ENCODE results near the gene CFDP1.
"Not testable (repeated sequence)": the region's sequence is repeated elsewhere in the genome, so short reads cannot be mapped to it uniquely, and the experiment has no call there.

The CFDP1 gene

DNA sequence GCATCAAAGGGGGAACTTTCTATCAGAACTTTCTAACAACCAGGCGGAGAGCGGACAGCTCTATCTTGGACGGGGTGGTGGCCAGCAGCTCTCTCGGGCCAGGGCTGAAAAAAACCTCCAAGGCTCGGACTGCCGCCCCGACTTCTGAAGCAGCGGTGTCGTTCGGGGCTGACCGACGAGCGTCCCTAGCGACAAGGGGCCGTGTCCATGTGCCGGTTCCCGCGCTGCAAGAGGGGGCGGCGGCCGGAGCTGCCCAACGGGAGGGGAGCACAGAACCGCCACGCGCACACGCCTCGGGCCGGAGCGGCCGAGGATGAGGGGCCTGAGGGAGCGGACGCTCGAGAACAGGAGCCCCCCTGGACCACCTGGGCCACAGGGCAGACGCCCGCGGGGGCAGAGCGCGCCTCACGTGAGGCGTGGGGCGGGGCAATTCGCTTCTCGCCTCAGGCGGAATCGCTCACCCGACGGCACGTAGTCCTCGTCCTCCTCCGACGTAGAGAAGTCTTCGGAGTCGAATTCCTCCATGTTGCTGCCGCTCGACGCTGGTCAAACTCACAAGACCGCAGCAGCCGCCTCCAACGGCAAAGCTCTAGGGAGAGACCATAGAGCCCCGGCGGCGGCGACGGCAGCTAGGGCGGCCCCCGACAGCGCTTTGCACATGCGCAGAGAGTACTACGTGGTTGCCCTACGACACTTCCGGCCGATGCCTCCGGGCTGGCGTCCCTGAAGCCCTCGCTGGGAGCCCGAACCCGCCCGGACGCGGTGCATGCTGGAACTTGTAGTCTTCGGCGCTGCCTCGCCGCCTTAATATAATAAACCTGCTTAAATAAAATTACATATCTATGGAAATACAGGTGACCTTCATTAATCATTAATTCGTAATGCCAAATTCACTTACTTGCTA, at the start of gene CFDP1:
Gene CFDP1 (minus strand): TSS at position 676 of the 904 bp plus-strand sequence. CDS start 151 bp downstream, at position 525.
- DNase-seq, result peak; percentile 94

DNA sequence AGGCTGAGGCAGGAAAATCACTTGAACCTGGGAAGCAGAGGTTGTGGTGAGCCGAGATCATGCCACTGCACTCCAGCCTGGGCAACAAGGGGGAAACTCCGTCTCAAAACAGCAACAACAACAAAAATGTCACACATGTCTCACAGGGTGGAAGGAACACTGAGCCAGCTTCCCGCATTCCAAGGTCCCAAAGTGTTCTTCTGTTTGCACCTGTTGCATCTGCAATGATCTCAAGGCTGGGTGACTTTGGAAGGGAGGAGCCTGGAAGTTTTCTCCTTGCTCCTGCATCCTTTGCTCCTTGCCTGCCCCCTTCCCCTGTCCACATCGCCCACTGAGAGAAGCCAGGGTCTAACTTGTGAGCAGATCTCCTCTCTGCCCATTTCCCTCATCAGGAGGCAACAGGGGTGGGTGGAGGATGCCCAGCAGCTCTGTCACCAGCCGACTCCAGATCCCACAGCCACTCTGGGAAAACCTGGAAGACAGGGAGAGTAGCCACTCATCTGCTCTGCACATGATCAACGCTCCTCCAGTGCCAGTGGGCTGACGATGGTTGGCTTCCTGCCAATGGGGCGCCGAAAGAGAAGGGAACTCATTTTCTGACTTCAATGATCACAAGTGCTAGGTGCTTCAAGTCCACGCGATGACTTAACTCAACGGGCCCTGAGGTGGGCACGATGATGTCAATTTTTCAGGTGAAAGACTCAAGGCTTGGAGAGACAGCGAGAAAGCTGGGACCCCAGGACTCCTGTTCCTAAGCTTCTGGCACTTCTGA, 49.3 kb upstream of the CFDP1 start:
- DNase-seq, result no peak

DNA sequence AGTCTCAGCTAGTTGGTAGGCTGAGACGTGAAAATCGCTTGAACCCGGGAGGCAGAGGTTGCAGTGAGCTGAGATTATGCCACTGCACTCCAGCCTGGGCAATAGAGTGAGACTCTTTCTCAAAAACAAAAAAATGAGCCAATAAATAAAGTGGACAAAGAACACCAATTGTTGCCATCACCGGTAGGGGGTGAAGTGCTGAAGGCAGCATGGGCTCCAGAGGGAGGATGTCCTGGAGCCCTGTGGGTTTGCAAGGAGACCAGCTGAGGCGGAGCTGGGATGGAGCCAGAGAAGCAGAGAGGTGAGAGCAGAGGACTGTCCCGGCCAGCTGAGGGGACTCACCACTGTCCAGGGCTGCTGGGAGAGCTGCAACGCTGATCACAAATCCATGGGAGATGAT, 48.2 kb upstream of the CFDP1 start:
- DNase-seq, result no peak

DNA sequence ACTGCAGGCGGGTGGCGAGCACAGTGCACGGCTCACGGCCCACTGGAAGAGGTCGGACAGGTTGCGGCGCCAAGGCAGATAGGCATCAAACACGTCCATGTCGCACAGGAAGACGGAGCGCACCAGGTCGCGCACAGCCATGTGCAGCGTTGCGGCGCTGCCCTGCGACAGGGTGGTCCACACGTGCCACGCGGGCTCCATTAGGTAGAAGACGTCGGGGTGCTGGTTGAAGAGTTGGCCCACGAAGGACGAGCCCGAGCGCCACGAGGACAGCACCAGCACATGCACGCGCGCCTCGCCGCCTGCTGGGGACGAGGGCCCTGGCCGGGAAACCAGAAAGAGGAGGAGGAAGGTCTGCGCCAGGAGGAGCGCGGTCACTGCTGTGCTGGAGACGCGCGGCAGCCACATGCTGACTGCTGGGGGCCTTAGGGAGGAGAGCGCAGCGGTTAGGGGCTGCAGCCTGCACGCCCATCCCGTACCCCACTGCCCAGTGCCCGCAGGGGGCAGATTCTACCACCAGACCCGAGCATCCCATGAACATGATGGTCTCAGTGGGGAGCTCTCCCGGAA, 46.2 kb upstream of the CFDP1 start:
- no peak for DNase-seq

DNA sequence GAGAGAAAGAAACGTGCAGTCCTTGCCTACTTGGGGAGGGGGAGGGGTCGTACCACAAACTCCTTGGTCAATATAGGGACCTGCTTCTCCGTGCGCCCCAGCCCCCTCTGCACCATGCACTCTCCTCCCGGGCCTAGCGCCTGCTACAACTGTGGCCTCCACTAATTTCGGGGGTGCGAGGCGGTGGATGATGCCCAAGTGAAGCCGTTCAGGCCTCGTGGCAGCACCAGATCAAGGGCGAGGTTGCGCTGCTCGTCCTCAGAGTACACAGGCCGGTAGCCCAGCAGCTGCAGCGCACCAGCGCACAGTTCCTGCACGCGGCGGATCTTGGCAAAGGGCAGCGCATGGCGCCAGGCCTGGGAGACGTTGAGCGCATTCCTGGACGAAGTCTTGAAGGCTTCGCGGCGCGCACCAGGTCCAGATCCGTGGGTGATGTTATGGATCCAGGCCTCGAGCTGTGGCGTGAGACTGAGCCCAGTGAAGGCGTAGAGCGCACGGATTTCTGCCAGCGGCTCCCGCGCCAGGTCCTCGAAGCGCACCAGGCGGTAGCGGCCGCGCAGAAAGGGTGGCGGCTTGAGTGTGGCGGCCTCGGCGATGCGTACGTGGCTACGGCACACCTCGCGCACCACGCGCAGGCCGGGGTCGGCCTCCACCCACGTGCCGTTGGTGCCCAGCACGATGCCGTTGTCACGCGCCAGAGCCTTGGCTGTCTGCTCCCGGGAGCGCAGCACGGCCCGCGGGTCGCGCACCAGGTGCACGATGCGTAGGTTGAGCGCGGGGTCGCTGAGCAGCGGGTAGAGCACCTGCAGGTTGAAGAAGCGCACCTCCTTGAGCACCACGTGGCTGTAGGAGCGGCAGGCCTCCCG, 45.4 kb upstream of the CFDP1 start:
- DNase-seq, result no peak

DNA sequence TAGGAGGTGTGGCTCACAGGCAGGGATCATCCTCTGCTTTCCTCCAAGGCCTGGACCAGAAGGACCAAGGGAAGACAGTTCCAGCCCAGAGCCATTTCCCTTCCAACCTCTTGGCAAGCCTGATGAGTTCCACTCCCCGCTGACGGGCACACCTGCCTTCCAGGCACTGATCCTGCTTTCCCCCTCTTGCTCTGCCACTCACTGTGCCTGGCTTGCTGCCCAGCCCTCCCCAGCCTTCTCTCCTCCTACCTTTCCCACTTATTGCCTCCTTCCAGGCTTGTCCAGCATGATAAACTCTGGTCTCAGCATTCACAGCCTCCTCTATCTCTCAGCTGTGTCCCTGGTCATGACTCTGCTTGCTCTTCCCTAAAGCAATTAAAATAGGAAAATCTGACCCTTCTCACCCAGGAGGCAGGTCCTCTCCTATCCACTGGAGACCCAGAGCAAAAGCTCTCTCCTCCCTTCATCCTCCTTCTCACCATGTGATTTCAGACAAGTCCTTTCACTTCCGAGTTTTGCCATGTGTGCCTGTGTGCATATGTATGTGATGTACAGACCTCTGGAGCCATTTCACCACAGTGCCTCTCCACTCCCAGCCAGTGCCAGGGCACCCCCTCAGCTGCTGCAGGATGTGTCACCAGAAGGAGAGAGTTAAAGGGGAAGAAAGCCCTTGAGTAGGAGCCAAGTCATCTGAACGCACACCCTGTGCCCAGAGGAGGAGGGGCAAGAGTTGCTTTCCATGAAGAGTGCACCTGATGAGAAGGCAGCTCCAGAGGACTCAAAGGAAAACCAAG, 44.6 kb upstream of the CFDP1 start:
- DNase-seq, result no peak

DNA sequence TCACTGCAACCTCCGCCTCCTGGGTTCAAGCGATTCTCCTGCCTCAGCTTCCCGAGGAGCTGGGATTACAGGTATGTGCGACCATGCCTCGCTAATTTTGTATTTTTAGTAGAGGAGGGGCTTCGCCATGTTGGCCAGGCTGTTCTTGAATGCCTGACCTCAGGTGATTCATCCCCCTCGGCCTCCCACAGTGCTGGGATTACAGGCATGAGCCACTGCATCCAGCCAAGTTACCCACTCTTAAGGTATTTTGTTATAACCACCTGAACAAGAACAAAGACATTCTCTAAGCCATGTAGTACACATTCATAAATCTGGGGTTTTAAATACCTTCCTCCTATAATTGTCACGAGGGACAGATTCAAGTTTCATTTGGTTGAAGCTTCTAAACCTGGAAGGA, 43.5 kb upstream of the CFDP1 start:
- DNase-seq, result no peak

DNA sequence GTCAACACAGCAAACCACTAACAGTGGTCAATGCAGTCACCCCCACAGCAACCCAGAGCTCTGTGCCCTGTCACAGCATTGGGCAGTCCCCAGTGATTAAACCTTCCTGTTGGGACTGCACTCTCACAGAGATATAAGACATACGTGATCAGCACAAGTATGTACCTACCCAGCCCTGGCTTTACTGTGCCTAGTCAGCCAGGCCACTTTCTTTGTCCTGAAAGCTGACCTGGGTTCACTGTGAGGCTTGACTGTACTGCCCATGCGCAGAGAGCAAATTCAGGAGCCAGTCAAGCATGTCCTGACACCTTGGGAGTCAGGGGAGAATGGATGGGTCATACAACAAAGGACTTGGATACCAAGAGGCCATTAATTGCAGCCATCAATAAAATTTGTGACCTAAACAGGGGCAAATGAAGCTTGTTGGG, 42.1 kb upstream of the CFDP1 start:
- no peak for DNase-seq

DNA sequence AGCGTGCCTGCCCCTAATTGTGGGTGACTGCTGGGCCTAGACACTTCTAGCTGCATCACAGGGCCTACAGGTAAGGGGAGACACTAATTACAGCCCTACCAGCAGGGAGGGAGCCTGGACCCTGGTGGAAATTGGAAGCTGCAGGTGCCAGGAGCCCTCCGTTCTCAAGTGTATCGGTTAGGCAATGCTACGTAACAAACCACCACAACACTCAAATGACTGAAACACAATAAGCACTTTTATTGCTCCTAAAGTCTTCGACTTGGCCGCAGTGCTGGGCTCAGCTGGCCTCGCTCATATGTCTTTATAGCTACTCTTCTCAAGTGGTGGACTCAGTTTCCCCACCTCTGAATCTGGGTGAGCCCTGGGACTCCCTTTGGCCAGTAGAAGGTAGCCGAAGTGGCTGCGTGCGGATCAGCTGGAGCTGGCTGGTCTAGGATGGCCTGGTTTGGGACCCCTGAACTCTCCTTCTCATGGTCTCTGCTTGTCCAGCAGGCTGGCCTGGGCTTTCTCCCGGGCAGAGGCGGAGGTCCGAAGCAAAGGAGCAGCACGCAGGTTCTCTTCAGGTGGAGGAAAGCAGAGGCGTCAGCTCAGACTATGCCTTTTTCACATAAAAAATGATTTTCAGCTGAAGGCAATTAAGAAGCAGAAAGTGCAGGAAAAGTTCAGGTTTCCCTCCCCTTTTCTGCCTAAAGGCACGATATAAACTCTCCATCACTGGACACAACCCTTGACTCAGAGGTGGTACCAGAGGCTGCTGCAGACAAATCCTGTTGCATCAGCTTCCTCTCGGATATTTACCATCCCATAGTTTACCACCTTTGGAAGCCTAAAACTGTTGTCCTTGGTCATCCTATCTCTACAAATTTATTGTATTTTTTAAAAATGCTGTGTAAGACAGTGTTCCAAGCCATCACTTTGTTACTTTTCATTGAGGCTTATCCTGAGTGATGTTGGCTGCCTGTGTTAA, 39.9 kb upstream of the CFDP1 start:
- no peak for DNase-seq

DNA sequence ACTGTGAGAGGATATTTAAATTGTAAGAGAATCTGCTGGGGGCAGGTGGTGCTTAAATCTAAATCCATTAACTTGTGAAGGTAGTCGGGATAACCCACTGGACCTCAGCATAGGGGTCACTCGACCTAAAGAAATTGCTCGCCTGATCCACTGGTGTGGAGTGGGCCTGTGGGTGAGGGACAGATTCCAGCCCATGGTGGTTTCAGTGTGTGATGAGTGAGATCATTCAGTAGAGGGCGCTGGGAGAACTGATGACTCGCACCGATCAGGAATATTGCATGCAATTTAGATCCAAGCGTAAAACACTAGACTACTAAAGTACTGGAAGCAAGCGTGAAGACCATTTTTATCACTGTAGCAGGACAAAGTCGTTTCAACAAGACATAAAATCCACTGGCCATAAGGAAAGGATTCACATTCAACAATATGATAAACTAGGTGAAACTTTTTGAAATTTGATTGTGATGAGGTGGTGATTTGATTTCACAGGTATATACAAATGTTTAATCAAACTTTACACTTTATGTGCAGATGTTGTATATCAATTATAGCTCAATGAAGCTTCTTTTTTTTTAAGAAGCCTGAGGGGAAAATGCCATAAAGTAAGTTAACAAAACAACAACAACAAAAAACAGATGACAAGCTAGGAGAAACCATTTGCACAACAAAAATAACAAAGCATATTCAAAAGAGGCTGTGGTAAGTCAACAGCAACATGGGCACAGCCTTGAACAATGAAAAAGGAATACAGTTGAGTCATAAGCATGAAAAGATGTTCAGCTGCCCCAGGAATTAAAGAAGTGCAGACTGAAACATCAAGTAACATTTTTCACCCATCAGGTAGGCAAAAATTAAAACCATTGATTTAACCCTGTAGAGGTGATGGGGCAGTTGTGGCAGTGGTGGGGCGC, 38.7 kb upstream of the CFDP1 start:
- DNase-seq, result no peak

DNA sequence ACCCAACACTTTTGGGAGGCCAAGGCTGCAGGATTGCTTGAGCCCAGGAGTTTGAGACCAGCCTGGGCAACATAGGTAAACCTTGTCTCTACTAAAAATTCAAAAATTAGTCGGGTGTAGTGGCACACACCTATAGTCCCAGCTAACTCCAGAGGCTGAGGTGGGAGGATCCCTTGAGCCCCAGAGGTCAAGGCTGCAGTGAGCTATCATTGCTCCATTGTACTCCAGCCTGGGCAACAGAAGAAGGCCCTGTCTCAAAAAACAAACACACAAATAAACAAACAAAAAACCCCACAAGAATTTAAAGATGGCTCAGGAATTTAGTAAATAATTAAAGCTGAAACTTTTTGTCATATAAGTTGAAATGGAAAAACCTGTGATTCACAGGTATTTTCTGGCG, 33.5 kb upstream of the CFDP1 start:
- DNase-seq, result no peak

DNA sequence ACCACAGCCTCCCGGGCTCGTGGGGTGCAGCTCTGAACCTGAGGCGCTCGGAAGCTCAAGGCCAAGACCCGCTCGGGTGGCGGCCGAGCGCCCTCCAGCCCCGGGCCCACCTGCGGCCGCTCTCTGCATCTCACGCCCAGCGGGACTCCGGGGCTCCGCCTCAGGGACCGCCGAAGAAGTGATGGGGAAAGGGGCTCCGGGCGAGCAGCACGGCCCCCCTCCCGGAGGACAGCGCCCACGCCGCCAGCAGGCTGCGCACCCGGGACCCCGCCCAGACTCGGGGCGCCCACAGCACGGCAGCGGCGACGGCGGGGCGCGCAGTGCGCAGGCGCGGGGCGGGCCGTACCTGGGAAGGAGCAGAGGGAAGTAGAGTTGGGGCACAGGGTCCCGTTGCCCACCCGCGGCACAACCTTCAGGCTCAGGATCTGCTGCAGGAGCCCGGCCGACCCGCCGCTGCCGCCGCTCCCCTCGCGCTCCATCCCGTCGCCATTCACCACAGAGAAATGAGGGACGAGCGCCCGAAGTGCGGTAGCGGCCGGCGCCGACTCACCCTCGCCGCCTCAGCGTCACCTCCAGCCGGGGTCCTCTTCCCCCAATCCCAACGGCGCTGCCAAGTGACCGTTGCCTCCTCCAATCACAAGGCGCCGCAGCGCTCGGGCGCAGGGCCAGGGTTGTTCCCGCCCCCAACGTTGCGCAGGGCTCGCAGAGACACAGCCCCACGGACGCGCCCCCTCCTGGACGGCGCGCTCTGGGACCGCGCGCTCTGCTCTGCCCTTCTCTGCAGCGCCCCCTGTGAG, 31.0 kb upstream of the CFDP1 start, which contains the start of gene TMEM170A:
Gene TMEM170A (minus strand): TSS at position 568 of the 797 bp plus-strand sequence. CDS start 89 bp downstream, at position 479.
- DNase-seq, result peak; percentile 99

DNA sequence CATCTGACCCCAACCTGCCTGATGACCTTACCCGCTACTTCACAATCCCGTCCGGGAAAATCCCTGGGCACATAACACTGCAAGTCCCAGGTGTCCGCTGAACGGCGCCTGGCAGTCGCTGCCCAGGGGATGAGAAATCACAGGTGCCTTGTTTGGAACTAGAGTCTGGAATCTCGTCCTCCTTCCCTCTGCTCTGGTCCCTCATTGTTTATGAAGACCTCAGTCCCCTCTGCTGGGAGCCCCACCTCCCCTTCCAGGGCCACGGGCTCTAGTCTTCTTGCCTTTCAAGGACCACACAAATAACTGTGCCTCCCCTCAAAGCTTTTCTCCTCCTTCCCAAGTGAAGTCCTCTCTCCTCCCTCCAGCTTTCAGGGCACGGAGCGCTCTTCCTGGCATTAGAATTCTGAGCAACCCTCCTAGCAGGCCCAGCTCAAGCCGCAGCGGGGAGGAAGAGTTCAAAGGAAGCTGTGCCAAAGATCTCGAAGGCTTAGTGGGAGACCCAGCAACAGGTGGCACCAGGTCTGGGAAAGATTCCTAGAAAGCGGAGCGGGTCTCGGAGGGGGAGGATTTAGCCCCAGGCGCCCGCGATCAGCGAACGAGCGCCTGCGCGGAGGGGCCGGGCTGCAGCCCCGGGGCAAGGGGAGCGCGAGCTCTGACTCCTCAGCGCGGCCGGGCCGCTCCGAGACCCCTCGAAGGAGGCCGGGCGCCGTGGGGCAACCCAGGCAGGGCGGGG, 30.3 kb upstream of the CFDP1 start:
- DNase-seq, result not testable (repeated sequence)

DNA sequence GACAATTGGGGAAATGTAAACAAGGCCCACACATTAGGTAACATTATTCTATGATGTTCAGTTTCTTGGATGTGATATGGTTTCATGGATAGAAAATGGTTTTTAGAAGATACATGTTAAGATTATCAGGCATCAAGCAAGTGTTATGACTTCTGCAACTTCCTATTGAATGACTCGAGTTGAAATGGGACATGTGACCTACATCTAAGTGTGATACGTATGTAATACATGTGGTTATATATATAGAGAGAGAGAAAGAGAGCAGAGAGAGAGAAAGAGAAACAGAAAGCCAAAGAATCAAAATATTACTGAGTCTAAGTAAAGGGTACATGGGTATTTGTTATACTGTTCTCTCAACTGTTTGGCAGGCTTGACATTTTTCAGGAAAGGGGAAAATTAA, 29.5 kb upstream of the CFDP1 start:
- no peak for DNase-seq

DNA sequence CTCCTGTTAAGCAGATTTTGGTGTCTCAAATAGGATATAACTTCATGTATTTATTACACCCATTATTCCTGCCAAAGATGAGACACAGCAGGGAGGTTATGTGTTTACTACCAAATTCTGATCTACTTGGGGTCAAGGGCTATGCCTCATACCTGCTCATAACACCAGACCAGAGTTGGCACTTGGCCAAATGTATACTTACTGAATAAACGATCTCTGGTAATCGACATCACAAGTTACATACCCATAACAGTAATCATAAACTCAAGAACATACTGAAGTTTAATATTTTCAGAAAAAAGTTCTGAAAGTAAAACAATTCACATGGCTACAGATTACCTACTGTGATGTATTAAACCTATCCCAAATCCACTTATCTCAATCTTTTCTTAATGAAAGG, 28.3 kb upstream of the CFDP1 start:
- no peak for DNase-seq

DNA sequence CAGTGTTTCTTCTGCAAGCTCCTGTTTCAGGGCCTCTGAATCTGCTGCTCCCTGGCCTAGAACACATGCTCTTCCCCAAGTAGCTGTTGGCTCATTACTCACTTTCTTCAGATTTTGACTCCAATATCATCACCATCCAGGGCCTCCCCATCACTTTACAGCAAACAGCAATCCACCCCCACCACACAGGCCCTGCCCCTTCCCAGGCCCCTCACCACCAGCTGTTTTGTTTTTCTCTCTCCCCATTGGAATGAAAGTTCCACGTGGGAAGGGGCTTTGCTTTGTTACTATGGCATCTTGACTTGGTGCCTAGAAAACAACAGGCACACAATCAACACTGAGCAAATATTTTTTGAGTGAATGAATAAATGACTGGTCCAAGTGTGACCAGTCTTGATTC, 27.1 kb upstream of the CFDP1 start:
- no peak for DNase-seq

DNA sequence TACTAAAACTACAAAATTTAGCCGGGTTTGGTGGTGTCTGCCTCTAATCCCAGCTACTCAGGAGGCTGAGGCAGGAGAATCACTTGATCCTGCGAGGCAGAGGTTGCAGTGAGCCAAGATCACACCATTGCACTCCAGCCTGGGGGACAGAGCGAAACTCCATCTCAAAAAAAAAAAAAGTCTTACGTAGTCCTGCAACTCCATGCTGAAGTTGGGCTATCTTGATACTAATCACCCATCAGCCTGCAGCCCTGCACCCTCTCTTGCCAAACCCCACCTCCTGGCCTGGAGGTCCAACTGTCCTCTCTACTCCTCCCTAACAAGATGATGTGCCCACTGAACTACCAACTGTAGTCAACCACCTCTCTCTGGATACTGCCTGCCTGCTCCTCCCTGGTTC, 26.4 kb upstream of the CFDP1 start:
- DNase-seq, result no peak

DNA sequence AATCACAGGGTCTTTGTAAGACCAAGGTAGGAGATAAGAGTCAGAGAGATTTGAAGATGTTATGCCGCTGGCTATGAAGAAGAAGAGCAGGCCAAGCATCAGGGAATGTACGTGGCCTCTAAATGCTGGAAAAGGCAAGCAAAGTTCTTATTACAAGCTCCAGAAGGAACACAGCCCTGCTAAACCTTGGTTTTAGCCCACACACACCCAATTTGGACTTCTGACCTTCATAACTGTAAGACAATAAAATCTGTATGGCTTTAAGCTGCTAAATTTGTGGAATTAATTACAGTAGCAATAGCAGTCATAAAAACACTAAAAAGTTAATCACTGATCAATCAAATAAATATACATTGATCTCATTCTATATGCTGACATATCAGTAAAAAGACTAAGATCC, 25.1 kb upstream of the CFDP1 start:
- no peak for DNase-seq
